ENCODE results near the gene NPC1L1. TPM values are rescaled to one million over a fixed set of nuclear protein-coding genes. Genes with fewer than 3 reads are reported as not detected.
"Not testable (repeated sequence)": the region's sequence is repeated elsewhere in the genome, so short reads cannot be mapped to it uniquely, and the experiment has no call there.

NPC1L1 gene
- total RNA-seq, 2 donors from 2014 or later, result 0.14 to 0.23 TPM

DNA sequence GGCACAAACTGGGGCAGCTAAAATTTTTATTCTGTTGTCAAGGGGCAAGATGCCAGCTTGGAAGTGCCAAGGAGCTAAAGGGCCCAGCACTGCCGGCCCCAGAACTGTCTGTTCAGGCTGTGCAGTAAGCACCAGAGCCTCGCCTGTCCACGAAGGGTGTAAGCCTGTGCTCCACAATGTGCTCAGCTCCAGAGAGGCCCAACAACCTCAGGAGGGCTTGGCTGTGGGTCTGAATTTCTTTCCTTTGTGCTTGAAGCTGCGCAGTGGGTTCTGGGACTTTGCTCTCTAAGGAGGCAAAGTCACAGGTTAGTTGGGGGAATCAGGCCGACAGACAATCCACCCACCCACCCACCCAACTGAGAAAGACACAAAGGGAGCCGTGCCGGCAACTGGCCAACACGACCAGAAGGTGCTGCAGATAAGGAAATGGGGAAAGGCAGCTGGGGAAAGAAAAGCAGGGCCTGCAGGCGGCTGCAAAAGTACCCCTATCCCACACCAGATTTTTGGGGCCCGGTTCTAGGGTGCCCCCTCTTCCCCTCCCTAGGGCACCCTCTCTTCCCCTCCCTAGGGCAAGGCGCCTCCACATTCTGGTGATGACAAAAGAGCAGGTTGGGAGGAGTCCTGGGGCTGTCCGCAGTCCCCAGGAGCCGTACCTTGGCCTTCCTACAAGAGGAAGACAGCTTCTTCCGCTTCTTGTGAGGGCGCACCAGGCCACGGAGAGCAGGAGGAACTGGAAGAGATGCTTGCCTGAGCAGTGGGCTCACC lies 24.8 kb upstream of the NPC1L1 start:
- intact Hi-C loops (cut with DNase I), result loop anchor here in 1 of 2 donors (10.0 kb wide), 1 partner anchor 321 kb away; no protein-coding TSS in a partner anchor
- peak; percentile 59 for DNase-seq (ENCODE audit: low spot score)

DNA sequence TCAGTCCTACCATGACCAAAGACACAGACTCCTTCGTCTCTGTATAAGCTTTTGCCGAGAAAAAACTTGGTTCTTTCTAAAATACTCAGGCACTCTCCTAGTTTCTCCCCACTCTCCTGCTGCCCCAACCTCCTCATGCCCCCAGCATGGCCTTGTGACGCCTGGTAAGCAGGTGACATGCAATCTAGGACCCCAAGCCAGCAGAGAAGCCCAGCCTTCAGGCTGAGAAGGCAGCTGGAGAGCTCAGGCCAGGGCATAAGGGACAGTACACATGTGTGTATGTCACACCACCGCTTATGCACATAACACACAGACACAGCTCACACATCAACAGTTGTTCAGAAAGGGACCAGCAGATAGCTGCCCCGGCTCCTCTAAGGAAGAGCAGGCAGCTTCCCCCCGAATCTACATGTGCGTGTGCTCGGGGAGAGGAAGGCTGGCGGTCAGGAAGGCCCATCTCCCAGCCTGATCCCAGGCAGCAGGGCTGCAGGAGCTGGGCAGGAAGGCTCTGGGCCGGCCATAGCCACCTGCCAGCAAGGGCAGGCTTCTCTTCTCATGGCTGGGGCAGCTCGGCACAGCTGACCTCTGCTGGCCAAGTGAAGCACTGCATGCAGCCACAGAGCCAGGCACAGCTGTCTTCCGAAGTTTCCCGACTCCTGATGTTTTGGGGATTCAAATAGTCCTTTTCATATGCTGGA lies 24.1 kb upstream of the NPC1L1 start:
- DNase-seq (ENCODE audit: low spot score), result peak; percentile 91

DNA sequence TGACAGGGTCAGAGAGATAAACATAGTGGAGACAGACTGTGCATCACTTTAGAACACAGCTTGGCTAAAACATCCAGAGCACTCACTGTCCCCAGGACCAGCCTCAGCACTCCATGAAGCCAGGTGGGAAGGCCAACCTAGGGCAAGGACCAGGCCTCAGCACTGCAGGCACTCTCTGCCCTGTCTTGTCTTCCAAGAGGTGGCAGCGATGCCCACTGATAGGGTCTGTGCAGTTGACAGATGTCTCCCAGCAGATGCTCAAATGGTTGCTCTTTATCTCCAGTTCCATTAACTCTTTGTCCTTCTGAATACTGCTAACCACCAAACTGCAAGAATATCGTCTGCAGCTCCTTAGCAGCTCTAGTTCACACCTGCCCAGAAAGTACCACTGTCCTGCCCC lies 23.5 kb upstream of the NPC1L1 start:
- intact Hi-C loops (cut with DNase I), result loop anchor here (1.0 to 10.0 kb wide), 2 partner anchors 320 to 321 kb away; no protein-coding TSS in a partner anchor
- peak; percentile 74 for DNase-seq (ENCODE audit: low spot score)

More for the DNA sequence above, 24.1 kb upstream of the NPC1L1 start:
- intact Hi-C loops (cut with DNase I), result loop anchor here in 1 of 2 donors (10.0 kb wide), 1 partner anchor 320 kb away; no protein-coding TSS in a partner anchor

GRCh38 chr7:44563171-44563679 lies 22.1 kb upstream of the NPC1L1 start:
- intact Hi-C loops (cut with DNase I), result loop anchor here in 1 of 2 donors (10.0 kb wide), 1 partner anchor 318 kb away; no protein-coding TSS in a partner anchor
- DNase-seq (ENCODE audit: low spot score), result peak; percentile 61

- DNase-seq (ENCODE audit: low spot score), result not testable (repeated sequence)
- intact Hi-C loops (cut with DNase I), result loop anchor here in 1 of 2 donors (10.0 kb wide), 1 partner anchor 318 kb away; no protein-coding TSS in a partner anchor
Measured at GRCh38 chr7:44562622-44562962, 21.5 kb upstream of the NPC1L1 start.

GRCh38 chr7:44561962-44562621 lies 21.0 kb upstream of the NPC1L1 start:
- DNase-seq (ENCODE audit: low spot score), result peak; percentile 58
- intact Hi-C loops (cut with DNase I), result loop anchor here in 1 of 2 donors (10.0 kb wide), 1 partner anchor 317 kb away; no protein-coding TSS in a partner anchor

DNA sequence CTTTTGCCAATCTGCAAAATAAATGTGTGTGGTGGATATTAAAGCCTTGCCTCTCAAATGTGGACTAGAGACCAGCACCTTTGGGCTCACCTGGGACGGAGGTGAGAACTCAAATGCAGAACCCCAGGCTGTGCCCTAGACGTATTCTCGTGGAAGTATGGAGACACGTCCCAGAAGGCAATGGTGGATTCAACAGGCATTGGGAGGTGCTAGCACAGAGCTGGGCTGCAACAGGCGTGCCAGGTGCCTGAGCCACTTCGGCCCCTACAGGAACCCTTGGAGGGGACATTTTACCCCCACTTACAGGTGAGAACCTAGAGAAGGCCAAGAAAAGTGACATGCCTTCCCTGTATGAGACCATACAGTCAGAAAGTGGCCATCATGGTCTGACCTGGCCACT lies 20.4 kb upstream of the NPC1L1 start:
- peak; percentile 55 for DNase-seq (ENCODE audit: low spot score)
- intact Hi-C loops (cut with DNase I), result loop anchor here in 1 of 2 donors (10.0 kb wide), 1 partner anchor 317 kb away; no protein-coding TSS in a partner anchor

- intact Hi-C loops (cut with DNase I), result no loop called here
- DNase-seq (ENCODE audit: low spot score), result peak; percentile 54
Measured at GRCh38 chr7:44559485-44559884, 18.4 kb upstream of the NPC1L1 start.

DNA sequence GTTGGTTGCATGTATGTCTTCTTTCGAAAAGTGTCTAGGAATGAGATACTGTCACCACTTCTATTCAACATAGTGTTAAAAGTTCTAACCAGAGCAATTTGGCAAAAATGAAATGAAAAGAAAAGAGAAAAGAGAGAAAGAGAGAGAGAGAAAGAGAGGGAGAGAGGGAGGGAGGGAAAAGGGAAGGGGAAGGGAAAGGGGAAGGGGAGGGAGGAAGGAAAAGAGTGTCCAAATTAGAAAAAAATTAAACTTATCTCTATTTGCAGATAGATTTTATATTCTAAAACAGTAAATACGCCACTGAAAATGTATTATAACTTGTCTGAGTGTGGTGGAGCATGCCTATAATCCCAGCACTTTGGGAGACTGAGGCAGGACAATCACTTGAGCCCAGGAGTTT lies 16.4 kb upstream of the NPC1L1 start:
- intact Hi-C loops (cut with DNase I), result no loop called here
- no peak for DNase-seq (ENCODE audit: low spot score)

DNA sequence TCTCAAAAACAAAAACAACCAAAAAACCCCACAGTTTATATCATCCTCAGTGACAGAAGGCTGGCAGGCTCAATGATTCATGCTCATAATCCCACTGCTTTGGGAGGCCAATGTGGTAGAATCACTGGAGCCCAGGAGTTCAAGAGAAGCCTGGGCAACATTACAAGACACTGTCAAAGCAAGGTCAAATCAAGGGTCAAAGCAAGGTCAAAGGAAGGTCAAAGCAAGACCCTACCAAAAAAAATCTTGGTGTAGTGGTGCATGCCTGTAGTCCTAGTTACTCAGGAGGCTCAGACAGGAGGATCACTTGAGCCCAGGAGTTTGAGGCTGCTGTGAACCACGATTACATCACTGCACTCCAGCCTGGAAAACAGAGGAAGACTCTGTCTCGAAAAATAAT lies 14.2 kb upstream of the NPC1L1 start:
- DNase-seq (ENCODE audit: low spot score), result peak; percentile 7
- intact Hi-C loops (cut with DNase I), result no loop called here

GRCh38 chr7:44552473-44553005 lies 11.4 kb upstream of the NPC1L1 start:
- intact Hi-C loops (cut with DNase I), result not testable (repeated sequence)

DNA sequence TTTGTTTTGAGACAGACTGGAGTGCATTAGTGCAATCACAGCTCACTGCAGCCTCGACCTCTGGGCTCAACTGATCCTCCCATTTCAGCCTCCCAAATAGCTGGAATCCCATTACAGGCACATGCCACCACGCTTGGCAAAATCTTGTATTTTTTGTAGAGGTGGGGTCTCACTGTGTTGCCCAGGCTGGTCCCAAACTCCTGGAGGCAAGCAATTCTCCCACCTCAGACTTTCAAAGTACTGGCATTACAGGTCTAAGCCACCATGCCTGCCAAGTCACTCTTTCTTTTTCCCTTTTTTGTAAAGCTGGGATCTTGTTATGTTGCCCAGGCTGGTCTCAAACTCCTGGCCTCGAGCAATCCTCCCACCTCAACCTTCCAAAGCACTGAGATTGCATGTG lies 8.3 kb upstream of the NPC1L1 start:
- no peak for DNase-seq (ENCODE audit: low spot score)
- intact Hi-C loops (cut with DNase I), result no loop called here

More at GRCh38 chr7:44552473-44553005, 11.4 kb upstream of the NPC1L1 start:
- not testable (repeated sequence) for DNase-seq (ENCODE audit: low spot score)

GRCh38 chr7:44548893-44549292 lies 7.8 kb upstream of the NPC1L1 start:
- DNase-seq (ENCODE audit: low spot score), result no peak
- intact Hi-C loops (cut with DNase I), result no loop called here

GRCh38 chr7:44547536-44548231 lies 6.6 kb upstream of the NPC1L1 start:
- DNase-seq (ENCODE audit: low spot score), result no peak
- intact Hi-C loops (cut with DNase I), result no loop called here

DNA sequence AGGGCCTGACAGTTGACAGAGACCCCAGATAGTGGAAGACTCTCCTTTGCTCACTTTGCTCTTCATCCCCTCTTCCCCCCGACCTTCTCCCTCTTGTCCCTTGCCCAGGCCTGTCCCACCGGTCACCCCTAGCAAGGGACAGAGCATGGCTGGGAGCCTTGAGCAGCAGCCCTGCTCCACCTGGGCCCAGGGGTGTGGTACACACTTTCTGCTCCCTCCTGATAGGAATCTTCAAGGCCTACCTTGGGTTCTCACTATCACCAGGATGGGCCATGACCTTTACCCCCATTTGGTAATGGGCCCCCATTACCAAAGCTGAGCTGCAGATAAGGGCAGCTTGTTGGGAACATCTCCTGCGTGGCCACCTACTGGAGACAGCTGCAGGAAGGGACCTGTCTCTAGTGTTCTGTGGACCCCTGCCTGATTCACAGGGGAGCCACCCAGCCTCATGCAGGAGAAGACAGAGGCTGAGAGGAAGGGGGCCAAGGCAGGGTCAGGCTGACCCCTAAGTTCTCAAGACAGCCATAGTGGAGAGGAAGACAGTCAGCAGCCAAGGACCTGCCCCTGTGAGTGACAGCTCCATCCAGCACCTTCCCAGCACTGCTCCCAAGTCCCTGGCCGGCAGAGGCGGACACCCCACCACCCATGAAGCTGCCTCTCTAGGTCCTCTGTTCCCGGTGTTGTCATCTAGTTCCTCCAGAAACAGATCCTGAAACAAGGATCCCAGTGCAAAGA lies 913 bp upstream of the NPC1L1 start:
- intact Hi-C loops (cut with DNase I), result no loop called here
- DNase-seq (ENCODE audit: low spot score), result no peak

- no peak for DNase-seq (ENCODE audit: low spot score)
- intact Hi-C loops (cut with DNase I), result no loop called here
Measured at GRCh38 chr7:44540592-44541027, 520 bp downstream of the NPC1L1 start.

- DNase-seq (ENCODE audit: low spot score), result no peak
- intact Hi-C loops (cut with DNase I), result no loop called here
Measured at GRCh38 chr7:44539669-44540506, 1.2 kb downstream of the NPC1L1 start.
